Osteoblast (primary cell): ENCODE measurements around the gene C5AR2. TPM values are rescaled to one million over a fixed set of nuclear protein-coding genes. Genes with fewer than 3 reads are reported as not detected.
A peak's percentile ranks its signal among the peaks of the same experiment; 100 is the strongest.

ENCODE experiments used
- DNase-seq: peaks from one replicate; pipeline ENCODE4 v3.0.0; 2011; ENCODE audit warnings: low spot score, mixed read lengths; ENCODE audit not compliant: insufficient read length; ENCODE audit errors: missing footprints
- H2AFZ ChIP-seq: 2 replicates; pipeline ENCODE4 v1.6.0; 2011; ENCODE audit warnings: mild to moderate bottlenecking, low read length
- H3K27ac ChIP-seq: 2 replicates; pipeline ENCODE4 v1.5.1; 2011; ENCODE audit warnings: mild to moderate bottlenecking, low read depth, low read length, moderate library complexity
- H3K27me3 ChIP-seq: 2 replicates; pipeline ENCODE4 v1.6.0; 2012; ENCODE audit warnings: mild to moderate bottlenecking, control low read depth, inconsistent platforms, low read length, moderate library complexity; ENCODE audit not compliant: insufficient read depth
- H3K36me3 ChIP-seq: 2 replicates; pipeline ENCODE4 v1.5.1; 2011; ENCODE audit warnings: mild to moderate bottlenecking, low read length, control low read depth, moderate library complexity; ENCODE audit not compliant: insufficient read depth
- H3K4me1 ChIP-seq: 2 replicates; pipeline ENCODE4 v1.5.1; 2011; ENCODE audit warnings: mild to moderate bottlenecking, low read length, control low read depth, moderate library complexity; ENCODE audit not compliant: insufficient read depth
- H3K4me2 ChIP-seq: 2 replicates; pipeline ENCODE4 v1.6.0; 2011; ENCODE audit warnings: mild to moderate bottlenecking, low read length; ENCODE audit not compliant: insufficient read depth
- H3K4me3 ChIP-seq: fragments of 200-600 bp; sonication (generic); 3 replicates; pipeline ENCODE4 v1.5.1; 2012; ENCODE audit warnings: mild to moderate bottlenecking, low read length, inconsistent platforms; ENCODE audit not compliant: insufficient read depth
- H3K79me2 ChIP-seq: 2 replicates; pipeline ENCODE4 v1.6.0; 2012; ENCODE audit warnings: mild to moderate bottlenecking, low read length, control low read depth, inconsistent platforms; ENCODE audit not compliant: insufficient read depth
- H3K9me3 ChIP-seq: 2 replicates; pipeline ENCODE4 v1.5.1; 2011; ENCODE audit warnings: low read depth, low read length, control low read depth
- H4K20me1 ChIP-seq: 2 replicates; pipeline ENCODE4 v1.6.0; 2012; ENCODE audit warnings: mild to moderate bottlenecking, low read length, control low read depth; ENCODE audit not compliant: insufficient read depth
- total RNA-seq: library from RNA; depleted of rRNA; stranded (reverse); fragments of >200 nt; gene quantifications from 2 replicates; pipeline ENCODE4 v1.2.3, GENCODE V29; 2012
- TF ChIP-seq, protein P1 (sequence below): IDR thresholded peaks from 2 replicates; pipeline ENCODE4 v1.5.1; 2011; ENCODE audit warnings: mild to moderate bottlenecking, low read depth, low read length, moderate library complexity; ENCODE audit errors: extremely low read depth

C5AR2 gene
- total RNA-seq, 1 donor = 2.5 TPM

DNA sequence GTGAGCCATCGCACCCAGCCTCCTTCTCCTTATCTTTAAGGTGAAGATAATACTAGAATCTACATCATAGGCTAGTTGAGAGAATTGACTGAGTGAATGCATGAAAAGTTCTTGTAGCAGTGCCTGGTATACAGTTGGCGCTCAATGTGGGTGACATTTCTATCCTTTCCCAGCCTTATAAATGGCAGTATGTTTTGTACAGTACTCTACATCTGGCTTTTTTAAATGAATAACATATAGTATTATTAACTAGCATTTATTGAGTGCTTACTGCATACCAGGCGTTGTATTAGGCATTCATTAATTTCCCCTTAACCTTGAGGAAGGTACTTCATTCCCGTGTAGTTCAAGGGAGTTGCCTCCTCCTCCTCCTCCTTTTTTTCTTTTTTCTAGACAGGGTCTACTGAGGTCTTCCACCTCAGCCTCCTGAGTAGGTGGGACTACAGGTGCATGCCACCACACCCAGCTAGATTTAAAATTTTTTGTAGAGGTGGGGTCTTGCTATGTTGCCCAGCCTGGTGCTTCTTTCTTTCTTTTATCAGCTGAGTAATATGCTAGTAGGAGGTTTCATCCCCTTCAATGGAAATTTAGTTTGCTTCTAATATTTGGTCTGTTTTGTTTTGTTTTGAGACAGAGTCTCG, 19.5 kb upstream of the C5AR2 start:
- Histone ChIP-seq H3K27ac (no peak overlapping the region), H3K36me3 (no peaks in the 10 kb centered on the region), H3K27me3 (no peaks in the 10 kb centered on the region), H2AFZ (no peak overlapping the region), H3K4me1 (peaks cover 14% of the 10 kb centered on the region), H3K9me3 (no peaks in the 10 kb centered on the region), H3K79me2 (no peaks in the 10 kb centered on the region), H3K4me2 (no peak overlapping the region), H4K20me1 (no peaks in the 10 kb centered on the region), H3K4me3 (no peak overlapping the region)
- TF ChIP-seq, protein P1, sequence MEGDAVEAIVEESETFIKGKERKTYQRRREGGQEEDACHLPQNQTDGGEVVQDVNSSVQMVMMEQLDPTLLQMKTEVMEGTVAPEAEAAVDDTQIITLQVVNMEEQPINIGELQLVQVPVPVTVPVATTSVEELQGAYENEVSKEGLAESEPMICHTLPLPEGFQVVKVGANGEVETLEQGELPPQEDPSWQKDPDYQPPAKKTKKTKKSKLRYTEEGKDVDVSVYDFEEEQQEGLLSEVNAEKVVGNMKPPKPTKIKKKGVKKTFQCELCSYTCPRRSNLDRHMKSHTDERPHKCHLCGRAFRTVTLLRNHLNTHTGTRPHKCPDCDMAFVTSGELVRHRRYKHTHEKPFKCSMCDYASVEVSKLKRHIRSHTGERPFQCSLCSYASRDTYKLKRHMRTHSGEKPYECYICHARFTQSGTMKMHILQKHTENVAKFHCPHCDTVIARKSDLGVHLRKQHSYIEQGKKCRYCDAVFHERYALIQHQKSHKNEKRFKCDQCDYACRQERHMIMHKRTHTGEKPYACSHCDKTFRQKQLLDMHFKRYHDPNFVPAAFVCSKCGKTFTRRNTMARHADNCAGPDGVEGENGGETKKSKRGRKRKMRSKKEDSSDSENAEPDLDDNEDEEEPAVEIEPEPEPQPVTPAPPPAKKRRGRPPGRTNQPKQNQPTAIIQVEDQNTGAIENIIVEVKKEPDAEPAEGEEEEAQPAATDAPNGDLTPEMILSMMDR = no peak
- DNase-seq = no peak

DNA sequence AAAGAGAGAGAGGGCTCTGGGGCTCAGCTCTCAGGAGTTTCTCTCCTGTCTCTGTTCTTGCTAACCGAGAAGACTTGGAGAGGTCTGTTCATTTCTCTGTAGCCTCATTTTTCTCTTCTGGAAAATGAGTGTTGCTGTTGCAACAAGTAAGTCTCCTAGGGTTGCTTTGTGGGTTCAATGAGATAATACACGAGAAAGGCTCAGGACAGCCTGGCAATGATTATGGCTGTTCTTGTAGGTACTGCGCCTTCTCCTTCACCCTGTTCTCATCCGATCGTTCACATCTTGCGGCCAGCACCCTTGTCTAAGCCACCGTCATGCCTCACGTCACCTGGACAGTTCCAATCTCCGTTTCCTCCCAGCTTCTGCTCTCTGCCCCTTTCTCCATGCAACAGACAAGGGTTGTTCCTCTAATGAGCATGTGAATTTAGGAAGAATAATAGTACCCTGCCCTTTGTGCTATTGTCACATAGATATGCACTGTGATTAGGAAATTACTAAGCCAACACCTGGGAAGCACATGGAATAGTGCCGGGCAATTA, 18.1 kb upstream of the C5AR2 start:
- DNase-seq = no peak
- no peak overlapping the region for H2AFZ ChIP-seq
- no peak overlapping the region for H3K4me2 ChIP-seq

DNA sequence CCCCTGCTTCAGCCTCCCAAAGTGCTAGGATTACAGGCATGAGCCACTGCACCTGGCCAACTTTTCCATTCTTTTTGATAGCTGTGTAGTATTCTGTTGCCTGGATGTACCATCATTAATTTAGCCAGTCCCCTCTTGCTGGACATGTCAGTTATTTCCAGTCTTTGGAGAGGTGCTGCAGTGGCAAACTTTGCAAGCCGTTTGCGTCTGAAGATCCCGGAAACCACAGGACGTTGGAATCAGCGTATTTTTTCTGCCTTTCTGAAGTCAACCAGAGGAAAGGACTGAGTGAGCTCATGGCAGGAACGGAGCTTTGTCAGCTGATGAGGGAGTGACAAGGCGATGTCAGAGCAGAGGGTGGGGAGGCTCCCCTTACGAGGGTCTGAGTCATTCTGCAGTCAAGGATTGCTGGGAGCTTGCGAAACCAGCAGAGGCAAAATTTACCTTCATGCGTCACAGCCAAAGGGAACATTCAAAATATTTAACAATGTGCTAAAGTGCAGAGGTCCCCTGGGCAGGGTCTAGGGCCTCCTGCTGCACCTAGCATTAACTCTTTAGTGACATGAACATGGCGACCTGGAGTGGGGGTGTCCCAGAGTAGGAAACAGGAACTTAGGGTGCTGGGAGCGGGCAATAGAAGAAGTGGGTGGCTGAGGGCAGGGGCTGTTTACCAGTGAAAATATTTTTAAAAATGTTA, 16.7 kb upstream of the C5AR2 start:
- peak; percentile 97 for DNase-seq
- Histone ChIP-seq H3K4me2 (peak overlapping the region; percentile 30), H3K4me1 (peaks cover 4% of the 10 kb centered on the region), H4K20me1 (no peaks in the 10 kb centered on the region), H3K79me2 (no peaks in the 10 kb centered on the region), H3K27me3 (no peaks in the 10 kb centered on the region), H3K27ac (no peak overlapping the region), H2AFZ (no peak overlapping the region), H3K36me3 (no peaks in the 10 kb centered on the region), H3K4me3 (no peak overlapping the region), H3K9me3 (no peaks in the 10 kb centered on the region)
- TF ChIP-seq, protein P1 = no peak

More for the DNA sequence above, 18.1 kb upstream of the C5AR2 start:
- no peaks in the 10 kb centered on the region for H4K20me1 ChIP-seq
- H3K79me2 ChIP-seq = no peaks in the 10 kb centered on the region
- TF ChIP-seq, protein P1 = no peak
- H3K27ac ChIP-seq = no peak overlapping the region
- H3K4me1 ChIP-seq = peaks cover 13% of the 10 kb centered on the region
- no peaks in the 10 kb centered on the region for H3K27me3 ChIP-seq
- H3K4me3 ChIP-seq = no peak overlapping the region
- H3K36me3 ChIP-seq = no peaks in the 10 kb centered on the region
- no peaks in the 10 kb centered on the region for H3K9me3 ChIP-seq

DNA sequence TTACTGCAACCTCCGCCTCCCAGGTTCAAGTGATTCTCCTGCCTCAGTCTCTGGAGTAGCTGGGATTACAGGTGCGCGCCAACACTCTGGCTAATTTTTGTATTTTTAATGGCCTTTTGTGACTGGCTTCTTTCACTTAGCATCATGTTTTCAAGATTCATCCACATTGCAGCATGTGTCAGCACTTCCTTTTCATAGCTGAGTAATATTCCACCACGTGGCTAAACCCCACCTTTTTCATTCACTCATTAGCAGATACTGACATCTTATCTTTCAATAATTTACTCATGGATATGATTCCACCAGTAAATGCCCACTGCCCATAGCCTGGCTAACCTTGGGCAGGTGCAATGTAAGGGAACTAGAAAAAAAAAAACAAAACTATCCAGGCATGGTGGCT, 15.5 kb upstream of the C5AR2 start:
- no peak for DNase-seq
- Histone ChIP-seq H3K79me2 (no peaks in the 10 kb centered on the region), H3K27me3 (no peaks in the 10 kb centered on the region), H3K9me3 (no peaks in the 10 kb centered on the region), H2AFZ (no peak overlapping the region), H3K4me3 (no peak overlapping the region), H3K27ac (no peak overlapping the region), H3K4me2 (no peak overlapping the region), H3K36me3 (no peaks in the 10 kb centered on the region), H4K20me1 (no peaks in the 10 kb centered on the region), H3K4me1 (peaks cover 4% of the 10 kb centered on the region)
- TF ChIP-seq, protein P1 = no peak
